HepG2 (cell line): Measurements from ENCODE around the gene FALEC. TPM values are rescaled to one million over a fixed set of nuclear protein-coding genes. Genes with fewer than 3 reads are reported as not detected.
A peak's percentile ranks its signal among the peaks of the same experiment; 100 is the strongest.

ENCODE experiments used
- CHD2 ChIP-seq: IDR thresholded peaks from 2 replicates; pipeline ENCODE4 v1.6.1; 2011; ENCODE audit warnings: low read depth, low read length, improper control_type of control experiment
- LCORL ChIP-seq, 2 experiments: fragments of 450-650 bp in 1 of 2; sonication (generic) in 1 of 2; formaldehyde crosslinking in 1 of 2; IDR thresholded peaks; 2 replicates each; pipeline versions ENCODE4 v1.5.0 to v1.6.1; 2017 to 2020; ENCODE audit warnings: antibody characterized with exemption in 1 of 2, missing genetic modification reagents in 1 of 2
- MAF1 ChIP-seq: sonication (generic); formaldehyde crosslinking; IDR thresholded peaks from 2 replicates; pipeline ENCODE4 v1.5.0; 2020; ENCODE audit warnings: missing genetic modification reagents, borderline replicate concordance
- MED1 ChIP-seq: sonication (generic); formaldehyde crosslinking; IDR thresholded peaks from 2 replicates; pipeline ENCODE4 v1.4.0; 2020; ENCODE audit warnings: missing genetic modification reagents
- NKX3-1 ChIP-seq: sonication (generic); formaldehyde crosslinking; IDR thresholded peaks from 2 replicates; pipeline ENCODE4 v1.5.0; 2020; ENCODE audit warnings: missing genetic modification reagents
- PAF1 ChIP-seq: IDR thresholded peaks from 2 replicates; pipeline ENCODE4 v1.6.1; 2016; ENCODE audit warnings: missing genetic modification reagents, missing compliant biosample characterization
- PCBP2 ChIP-seq: fragments of 200-400 bp; formaldehyde crosslinking; optimal IDR thresholded peaks from 2 replicates; pipeline ENCODE3; 2018; ENCODE audit warnings: low read length, low read depth; ENCODE audit not compliant: poor library complexity, severe bottlenecking
- ZBTB46 ChIP-seq: sonication (generic); formaldehyde crosslinking; IDR thresholded peaks from 2 replicates; pipeline ENCODE4 v1.4.0; 2020; ENCODE audit warnings: mild to moderate bottlenecking, missing genetic modification reagents, borderline replicate concordance
- ZNF142 ChIP-seq: sonication (generic); formaldehyde crosslinking; IDR thresholded peaks from 2 replicates; pipeline ENCODE4 v1.4.0; 2020; ENCODE audit warnings: missing genetic modification reagents
- ZNF275 ChIP-seq: sonication (generic); formaldehyde crosslinking; IDR thresholded peaks from 2 replicates; pipeline ENCODE4 v1.8.0; 2022; ENCODE audit warnings: missing genetic modification reagents, mild to moderate bottlenecking, inconsistent platforms, borderline replicate concordance
- ZNF33A ChIP-seq: sonication (generic); formaldehyde crosslinking; IDR thresholded peaks from 2 replicates; pipeline ENCODE4 v1.5.1; 2020; ENCODE audit warnings: missing genetic modification reagents, mild to moderate bottlenecking, moderate library complexity, borderline replicate concordance
- ZNF362 ChIP-seq: sonication (generic); formaldehyde crosslinking; IDR thresholded peaks from 2 replicates; pipeline ENCODE4 v1.4.0; 2020; ENCODE audit warnings: missing genetic modification reagents, mild to moderate bottlenecking, borderline replicate concordance
- ZNF451 ChIP-seq: sonication (generic); formaldehyde crosslinking; IDR thresholded peaks from 2 replicates; pipeline ENCODE4 v1.5.0; 2020; ENCODE audit warnings: mild to moderate bottlenecking, missing genetic modification reagents
- ZNF761 ChIP-seq: sonication (generic); formaldehyde crosslinking; conservative IDR thresholded peaks from 2 replicates; pipeline ENCODE4 v1.4.0; 2020; ENCODE audit warnings: mild to moderate bottlenecking, missing genetic modification reagents
- ZNF776 ChIP-seq: sonication (generic); formaldehyde crosslinking; IDR thresholded peaks from 2 replicates; pipeline ENCODE4 v1.4.0; 2020; ENCODE audit warnings: mild to moderate bottlenecking, missing genetic modification reagents
- ZNF780A ChIP-seq: sonication (generic); formaldehyde crosslinking; IDR thresholded peaks from 2 replicates; pipeline ENCODE4 v1.8.0; 2022; ENCODE audit warnings: mild to moderate bottlenecking, missing genetic modification reagents, moderate library complexity
- polyA plus RNA-seq, 8 experiments: library from polyadenylated mRNA; depleted of rRNA in 3 of 8; stranded (reverse) in 7 of 8; unstranded in 1 of 8; fragments of >200 nt; fragmentation: Illumina TruSeq in 4 of 8; extraction: Trizol in 4 of 8; gene quantifications; 2 replicates each; pipeline versions ENCODE4 v1.2.1 to v1.2.3, GENCODE V29; 2011 to 2016; ENCODE audit warnings: low read depth in 4 of 8, missing spikeins in 1 of 8, mixed read lengths in 1 of 8; ENCODE audit not compliant: insufficient read depth in 1 of 8
- total RNA-seq, 5 experiments: library from RNA; depleted of rRNA; stranded (reverse); fragments of >200 nt; fragmentation: Illumina TruSeq; extraction: Trizol; gene quantifications; 2 replicates each; pipeline ENCODE4 v1.2.3, GENCODE V29; 2016; ENCODE audit warnings: low read depth in 1 of 5

The FALEC gene
- total and polyA plus RNA-seq, 2 of the 13 experiments (the other 11 are each of a cell fraction or from before 2014, with no cell fraction given), result 0.33 to 0.71 TPM

- TF ChIP-seq ZNF142 (CRISPR knock-in tag) (no peak), ZNF776 (no peak; the same call in 1 of the 2 replicates), ZNF362 (CRISPR knock-in tag) (no peak; the same call in 1 of the 2 replicates), NKX3-1 (CRISPR knock-in tag) (no peak), MED1 (CRISPR knock-in tag) (no peak), LCORL (IDR thresholded peaks at IDR 0.05) (no peak), LCORL (CRISPR knock-in tag; IDR thresholded peaks at IDR 0.05) (peak; percentile 17; the same call in 1 of the 2 replicates), PCBP2 (peak; percentile 69), CHD2 (no peak), ZNF451 (CRISPR knock-in tag) (no peak), MAF1 (CRISPR knock-in tag) (no peak), ZNF275 (CRISPR knock-in tag) (peak; percentile 51; the same call in 1 of the 2 replicates), PAF1 (CRISPR knock-in tag) (no peak), ZNF761 (no peak), ZBTB46 (no peak), ZNF780A (CRISPR knock-in tag) (no peak), ZNF33A (CRISPR knock-in tag) (no peak)
Observed at GRCh38 chr1:150561254-150561973, 45.9 kb downstream of the FALEC start (continued).
